ENCODE results near the gene CYP2D6.

CYP2D6 gene

GRCh38 chr22:42084874-42085273, 45.7 kb downstream of the CYP2D6 start:
- no peak for DNase-seq (ENCODE audit: low read depth, low spot score)

- DNase-seq (ENCODE audit: low read depth, low spot score), result no peak
Observed at GRCh38 chr22:42083119-42083518, 47.5 kb downstream of the CYP2D6 start.

- DNase-seq (ENCODE audit: low read depth, low spot score), result no peak
Observed at GRCh38 chr22:42080287-42080686, 50.3 kb downstream of the CYP2D6 start.

- peak; percentile 93 for DNase-seq (ENCODE audit: low read depth, low spot score)
Observed at GRCh38 chr22:42079319-42080251, 51.0 kb downstream of the CYP2D6 start, which contains the start of gene SMDT1. Gene SMDT1 (plus strand): TSS chr22:42079700. CDS start chr22:42079769, 69 bp downstream.

GRCh38 chr22:42078469-42079318, 51.9 kb downstream of the CYP2D6 start:
- no peak for DNase-seq (ENCODE audit: low read depth, low spot score)

GRCh38 chr22:42077486-42078125, 53.0 kb downstream of the CYP2D6 start:
- DNase-seq (ENCODE audit: low read depth, low spot score), result no peak

GRCh38 chr22:42076764-42077485, 53.7 kb downstream of the CYP2D6 start:
- no peak for DNase-seq (ENCODE audit: low read depth, low spot score)

Data from activated naive CD8-positive, alpha-beta T cell treated with anti-CD3 and anti-CD28 coated beads, Interleukin-2, amount 50 U/mL, for 16 hours (primary cell).